WTC11 (cell line): ENCODE data around the gene MED15. TPM values are rescaled to one million over a fixed set of nuclear protein-coding genes. Genes with fewer than 3 reads are reported as not detected.

Experiments used
- ATAC-seq: fragments of 200-7000 bp; cut with Tn5 transposase; 2 replicates; pipeline ENCODE4 v1.10.0; 2021; ENCODE audit warnings: mild to moderate bottlenecking, moderate library complexity
- CTCF ChIA-PET: fragments of 300-600 bp; sonication (Branson Sonifier 250); formaldehyde crosslinking; loops from one replicate; lab custom pipeline; 2021; ENCODE audit warnings: antibody characterized with exemption; lab: Charles Lee
- POLR2A ChIA-PET: fragments of 350-600 bp; sonication (Branson Sonifier 250); formaldehyde crosslinking; loops from one replicate; lab custom pipeline; 2021; ENCODE audit warnings: antibody characterized with exemption; lab: Charles Lee
- DNase-seq: peaks from one replicate; pipeline ENCODE4 v3.0.0; 2021; ENCODE audit warnings: low spot score
- H3K27ac Mint-ChIP-seq: 2 replicates; pipeline ENCODE4 v1.8.0; 2021; ENCODE audit warnings: mixed read lengths
- H3K27me3 Mint-ChIP-seq: 2 replicates; pipeline ENCODE4 v1.8.0; 2021; ENCODE audit warnings: low read depth, mild to moderate bottlenecking, moderate library complexity, mixed read lengths
- H3K36me3 Mint-ChIP-seq: 2 replicates; pipeline ENCODE4 v1.8.0; 2021; ENCODE audit warnings: mixed read lengths
- H3K4me1 Mint-ChIP-seq: 2 replicates; pipeline ENCODE4 v1.8.0; 2022; ENCODE audit warnings: mixed read lengths
- H3K4me3 Mint-ChIP-seq: 2 replicates; pipeline ENCODE4 v1.8.0; 2021; ENCODE audit warnings: mild to moderate bottlenecking, moderate library complexity, mixed read lengths
- H3K9me3 Mint-ChIP-seq: 2 replicates; pipeline ENCODE4 v1.8.0; 2021; ENCODE audit warnings: mixed read lengths
- ARID4B ChIP-seq: sonication (generic); formaldehyde crosslinking; IDR thresholded peaks from 2 replicates; pipeline ENCODE4 v1.8.0; 2023; ENCODE audit warnings: missing genetic modification reagents, mild to moderate bottlenecking, borderline replicate concordance
- ATF1 ChIP-seq: sonication (generic); formaldehyde crosslinking; IDR thresholded peaks from 2 replicates; pipeline ENCODE4 v1.8.1; 2023; ENCODE audit warnings: mild to moderate bottlenecking, moderate library complexity, missing genetic modification reagents
- CTCF ChIP-seq: fragments of 200-600 bp; IDR thresholded peaks from 2 replicates; pipeline ENCODE4 v1.8.0; 2022; ENCODE audit warnings: antibody characterized with exemption
- E2F1 ChIP-seq: sonication (generic); formaldehyde crosslinking; IDR thresholded peaks from 2 replicates; pipeline ENCODE4 v1.8.0; 2022; ENCODE audit warnings: mild to moderate bottlenecking, missing genetic modification reagents
- E2F4 ChIP-seq: sonication (generic); formaldehyde crosslinking; IDR thresholded peaks from 2 replicates; pipeline ENCODE4 v1.8.1; 2022; ENCODE audit warnings: low read depth, mild to moderate bottlenecking, moderate library complexity, missing genetic modification reagents, borderline replicate concordance
- HMGA2 ChIP-seq: fragments of 250-450 bp; sonication (Bioruptor Pico); IDR thresholded peaks from 2 replicates; pipeline ENCODE4 v1.4.0; 2021; ENCODE audit warnings: mild to moderate bottlenecking, moderate library complexity
- JAZF1 ChIP-seq: fragments of 250-450 bp; sonication (Bioruptor Pico); IDR thresholded peaks from 2 replicates; pipeline ENCODE4 v1.9.0; 2021; ENCODE audit warnings: moderate library complexity, mild to moderate bottlenecking, inconsistent platforms
- KAT7 ChIP-seq: sonication (generic); formaldehyde crosslinking; IDR thresholded peaks from 2 replicates; pipeline ENCODE4 v1.8.1; 2023; ENCODE audit warnings: missing genetic modification reagents, mild to moderate bottlenecking, borderline replicate concordance
- MXD4 ChIP-seq: fragments of 250-450 bp; sonication (Bioruptor Pico); IDR thresholded peaks from 2 replicates; pipeline ENCODE4 v1.8.0; 2021; ENCODE audit warnings: mild to moderate bottlenecking, moderate library complexity, borderline replicate concordance
- MYBL2 ChIP-seq: sonication (generic); formaldehyde crosslinking; IDR thresholded peaks from 2 replicates; pipeline ENCODE4 v1.8.1; 2023; ENCODE audit warnings: mild to moderate bottlenecking, moderate library complexity, missing genetic modification reagents
- NFYB ChIP-seq: sonication (generic); formaldehyde crosslinking; conservative IDR thresholded peaks from 2 replicates; pipeline ENCODE4 v1.8.0; 2022; ENCODE audit warnings: low read depth, missing genetic modification reagents
- RELA ChIP-seq: sonication (generic); formaldehyde crosslinking; IDR thresholded peaks from 2 replicates; pipeline ENCODE4 v1.8.1; 2022; ENCODE audit warnings: missing genetic modification reagents, mild to moderate bottlenecking, borderline replicate concordance
- RORB ChIP-seq: fragments of 250-450 bp; sonication (Bioruptor Pico); IDR thresholded peaks from 2 replicates; pipeline ENCODE4 v1.9.0; 2021; ENCODE audit warnings: mild to moderate bottlenecking
- ZNF219 ChIP-seq: sonication (generic); formaldehyde crosslinking; IDR thresholded peaks from 2 replicates; pipeline ENCODE4 v1.8.0; 2023; ENCODE audit warnings: missing genetic modification reagents, mild to moderate bottlenecking, borderline replicate concordance
- ZNF232 ChIP-seq: sonication (generic); formaldehyde crosslinking; IDR thresholded peaks from 2 replicates; pipeline ENCODE4 v1.8.0; 2022; ENCODE audit warnings: mild to moderate bottlenecking, missing genetic modification reagents
- ZNF512 ChIP-seq: sonication (generic); formaldehyde crosslinking; IDR thresholded peaks from 2 replicates; pipeline ENCODE4 v1.8.1; 2022; ENCODE audit warnings: missing genetic modification reagents, borderline replicate concordance
- total RNA-seq: library from RNA; stranded (reverse); gene quantifications from 3 replicates; pipeline ENCODE4 v1.2.3, GENCODE V29; 2021

MED15 gene
- total RNA-seq, 1 experiment from 2014 or later, result 67.7 TPM

GRCh38 chr22:20578707-20579106, 71.3 kb downstream of the MED15 start:
- H3K27me3 Mint-ChIP-seq, result no peaks in the 10 kb centered on the region
- no peak for DNase-seq
- no peak for ATAC-seq
- CTCF ChIA-PET, result interaction anchor here (0.6 to 2.6 kb wide), 3 partner anchors 14 to 1067 kb away, joined by 3 to 12 read pairs (median 3); no protein-coding TSS in a partner anchor
- H3K4me3 Mint-ChIP-seq, result no peak overlapping the region
- no peaks in the 10 kb centered on the region for H3K9me3 Mint-ChIP-seq
- no peak for TF ChIP-seq ATF1 (CRISPR knock-in tag)
- TF ChIP-seq RELA, result no peak
- no peak for TF ChIP-seq ZNF219 (CRISPR knock-in tag)
- no peak for TF ChIP-seq HMGA2 (CRISPR knock-in tag)
- no peak for TF ChIP-seq MXD4
- no peak for TF ChIP-seq RORB (CRISPR knock-in tag)
- TF ChIP-seq ZNF232 (CRISPR knock-in tag), result no peak
- TF ChIP-seq MYBL2 (CRISPR knock-in tag), result no peak
- no peak for TF ChIP-seq JAZF1 (CRISPR knock-in tag)
- TF ChIP-seq CTCF, result no peak
- no peak for TF ChIP-seq ZNF512
- no peak for TF ChIP-seq NFYB (CRISPR knock-in tag)
- TF ChIP-seq E2F1 (CRISPR knock-in tag), result no peak
- TF ChIP-seq ARID4B (CRISPR knock-in tag), result no peak
- TF ChIP-seq E2F4 (CRISPR knock-in tag), result no peak
- TF ChIP-seq KAT7 (CRISPR knock-in tag), result no peak
- peak overlapping the region; percentile 57 for H3K27ac Mint-ChIP-seq
- no peaks in the 10 kb centered on the region for H3K4me1 Mint-ChIP-seq
- POLR2A ChIA-PET, result no interaction called here
- peaks cover 21% of the 10 kb centered on the region for H3K36me3 Mint-ChIP-seq
